Chondrocyte (in vitro differentiated cells): ENCODE measurements around the gene UBLCP1. TPM values are rescaled to one million over a fixed set of nuclear protein-coding genes. Genes with fewer than 3 reads are reported as not detected.
"Not testable (repeated sequence)": the region's sequence is repeated elsewhere in the genome, so short reads cannot be mapped to it uniquely, and the experiment has no call there.

Experiments
- DNase-seq: peaks from one replicate; pipeline ENCODE4 v3.0.0; 2021; ENCODE audit warnings: mixed read lengths, low spot score
- H3K27ac Mint-ChIP-seq: one replicate; pipeline ENCODE4 v1.8.0; 2021; ENCODE audit warnings: mild to moderate bottlenecking, moderate library complexity, mixed read lengths; ENCODE audit not compliant: unreplicated experiment
- H3K27me3 Mint-ChIP-seq: 2 replicates; pipeline ENCODE4 v1.8.0; 2021; ENCODE audit warnings: low read depth, mixed read lengths
- H3K36me3 Mint-ChIP-seq: 2 replicates; pipeline ENCODE4 v1.8.0; 2021; ENCODE audit warnings: low read depth, mixed read lengths
- H3K4me1 Mint-ChIP-seq: 2 replicates; pipeline ENCODE4 v1.8.0; 2021; ENCODE audit warnings: low read depth, mild to moderate bottlenecking, mixed read lengths
- H3K4me3 Mint-ChIP-seq: one replicate; pipeline ENCODE4 v1.8.0; 2021; ENCODE audit warnings: mild to moderate bottlenecking, moderate library complexity, mixed read lengths; ENCODE audit not compliant: unreplicated experiment
- H3K9me3 Mint-ChIP-seq: 2 replicates; pipeline ENCODE4 v1.8.0; 2021; ENCODE audit warnings: low read depth, mixed read lengths
- CTCF ChIP-seq: fragments of 200-600 bp; sonication (generic); IDR thresholded peaks from 2 replicates; pipeline ENCODE4 v1.5.0; 2021; ENCODE audit warnings: antibody characterized with exemption, mild to moderate bottlenecking, moderate library complexity
- total RNA-seq: library from RNA; stranded (reverse); gene quantifications from 3 replicates; pipeline ENCODE4 v1.2.1, GENCODE V29; 2021

UBLCP1 gene
- total RNA-seq, 1 donor from 2014 or later = 33.2 TPM

GRCh38 chr5:159262472-159262858 is 625 bp upstream of the UBLCP1 start:
- H3K4me1 Mint-ChIP-seq = peaks cover 19% of the 10 kb centered on the region
- DNase-seq = no peak
- peak overlapping the region; percentile 99 for H3K27ac Mint-ChIP-seq
- TF ChIP-seq CTCF = no peak
- H3K4me3 Mint-ChIP-seq = peak overlapping the region; percentile 94
- peaks cover 8% of the 10 kb centered on the region for H3K27me3 Mint-ChIP-seq
- no peaks in the 10 kb centered on the region for H3K36me3 Mint-ChIP-seq
- no peaks in the 10 kb centered on the region for H3K9me3 Mint-ChIP-seq

GRCh38 chr5:159263569-159263905 is 447 bp downstream of the UBLCP1 start:
- Mint-ChIP-seq H3K4me3 (peak overlapping the region; percentile 94), H3K27me3 (peaks cover 2% of the 10 kb centered on the region), H3K9me3 (no peaks in the 10 kb centered on the region), H3K36me3 (no peaks in the 10 kb centered on the region), H3K27ac (peak overlapping the region; percentile 99), H3K4me1 (peaks cover 19% of the 10 kb centered on the region)
- DNase-seq = no peak
- no peak for TF ChIP-seq CTCF

GRCh38 chr5:159266764-159267163 is 3.7 kb downstream of the UBLCP1 start:
- H3K27me3 Mint-ChIP-seq, H3K27ac Mint-ChIP-seq, DNase-seq, H3K4me3 Mint-ChIP-seq, H3K36me3 Mint-ChIP-seq, H3K9me3 Mint-ChIP-seq: not testable (repeated sequence)
- H3K4me1 Mint-ChIP-seq = peaks cover 19% of the 10 kb centered on the region

- Mint-ChIP-seq H3K36me3 (peaks cover 11% of the 10 kb centered on the region), H3K27me3 (no peaks in the 10 kb centered on the region), H3K9me3 (no peaks in the 10 kb centered on the region), H3K4me3 (no peak overlapping the region), H3K4me1 (no peaks in the 10 kb centered on the region), H3K27ac (no peak overlapping the region)
- DNase-seq = no peak
- TF ChIP-seq CTCF = no peak
Measured at GRCh38 chr5:159269723-159270122, 6.6 kb downstream of the UBLCP1 start.

- DNase-seq = no peak
- Mint-ChIP-seq H3K4me1 (no peaks in the 10 kb centered on the region), H3K36me3 (peaks cover 20% of the 10 kb centered on the region), H3K4me3 (no peak overlapping the region), H3K27me3 (no peaks in the 10 kb centered on the region), H3K9me3 (no peaks in the 10 kb centered on the region), H3K27ac (no peak overlapping the region)
- TF ChIP-seq CTCF = no peak
Measured at GRCh38 chr5:159273923-159274322, 10.8 kb downstream of the UBLCP1 start.

GRCh38 chr5:159274676-159275075 is 11.6 kb downstream of the UBLCP1 start:
- DNase-seq = no peak
- H3K36me3 Mint-ChIP-seq = peaks cover 14% of the 10 kb centered on the region
- H3K4me1 Mint-ChIP-seq = no peaks in the 10 kb centered on the region
- no peak overlapping the region for H3K27ac Mint-ChIP-seq
- no peaks in the 10 kb centered on the region for H3K27me3 Mint-ChIP-seq
- no peak for TF ChIP-seq CTCF
- H3K9me3 Mint-ChIP-seq = no peaks in the 10 kb centered on the region
- H3K4me3 Mint-ChIP-seq = no peak overlapping the region
